ENCODE data around the gene SNX14.

The SNX14 gene

GRCh38 chr6:85460921-85461797 lies 132.5 kb downstream of the SNX14 start:
- no peak for DNase-seq

GRCh38 chr6:85460154-85460920 lies 133.3 kb downstream of the SNX14 start:
- no peak for DNase-seq

GRCh38 chr6:85459224-85459901 lies 134.3 kb downstream of the SNX14 start:
- DNase-seq, result no peak

- DNase-seq, result no peak
These were observed 134.9 kb downstream of the SNX14 start for GRCh38 chr6:85458782-85459181.

- DNase-seq, result no peak
These were observed 135.5 kb downstream of the SNX14 start for GRCh38 chr6:85458184-85458583.

GRCh38 chr6:85456782-85457181 lies 136.9 kb downstream of the SNX14 start:
- no peak for DNase-seq
